Transverse colon (tissue), 3 donors: ENCODE results near the gene AP3B1.

Experiments used
- EP300 ChIP-seq: sonication (generic); formaldehyde crosslinking; IDR thresholded peaks from one replicate; pipeline ENCODE4 v1.6.1; 2017; ENCODE audit warnings: antibody characterized with exemption, low read depth
- POLR2A ChIP-seq: fragments of 450-650 bp; IDR thresholded peaks from one replicate; pipeline ENCODE4 v1.6.1; 2016; ENCODE audit warnings: antibody characterized with exemption, mild to moderate bottlenecking, moderate library complexity
- TF ChIP-seq, protein P1 (sequence below), 5 experiments: fragments of 200-600 bp in 3 of 5; fragments of 450-650 bp in 2 of 5; sonication (generic) in 3 of 5; IDR thresholded peaks; 1 replicate in 2 of 5; 2 replicates in 3 of 5; pipeline ENCODE4 v1.5.1; 2016 to 2017; ENCODE audit warnings: antibody characterized with exemption in 5 of 5, inconsistent platforms in 3 of 5, mild to moderate bottlenecking in 2 of 5, moderate library complexity in 1 of 5

GRCh38 chr5:78243639-78244038 lies 50.9 kb downstream of the AP3B1 start:
- TF ChIP-seq POLR2A (no peak), EP300 (no peak)
- TF ChIP-seq, protein P1, sequence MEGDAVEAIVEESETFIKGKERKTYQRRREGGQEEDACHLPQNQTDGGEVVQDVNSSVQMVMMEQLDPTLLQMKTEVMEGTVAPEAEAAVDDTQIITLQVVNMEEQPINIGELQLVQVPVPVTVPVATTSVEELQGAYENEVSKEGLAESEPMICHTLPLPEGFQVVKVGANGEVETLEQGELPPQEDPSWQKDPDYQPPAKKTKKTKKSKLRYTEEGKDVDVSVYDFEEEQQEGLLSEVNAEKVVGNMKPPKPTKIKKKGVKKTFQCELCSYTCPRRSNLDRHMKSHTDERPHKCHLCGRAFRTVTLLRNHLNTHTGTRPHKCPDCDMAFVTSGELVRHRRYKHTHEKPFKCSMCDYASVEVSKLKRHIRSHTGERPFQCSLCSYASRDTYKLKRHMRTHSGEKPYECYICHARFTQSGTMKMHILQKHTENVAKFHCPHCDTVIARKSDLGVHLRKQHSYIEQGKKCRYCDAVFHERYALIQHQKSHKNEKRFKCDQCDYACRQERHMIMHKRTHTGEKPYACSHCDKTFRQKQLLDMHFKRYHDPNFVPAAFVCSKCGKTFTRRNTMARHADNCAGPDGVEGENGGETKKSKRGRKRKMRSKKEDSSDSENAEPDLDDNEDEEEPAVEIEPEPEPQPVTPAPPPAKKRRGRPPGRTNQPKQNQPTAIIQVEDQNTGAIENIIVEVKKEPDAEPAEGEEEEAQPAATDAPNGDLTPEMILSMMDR (IDR thresholded peaks at IDR 0.05) = no peak
